Measurements from ENCODE around the gene PDS5A. TPM values are rescaled to one million over a fixed set of nuclear protein-coding genes. Genes with fewer than 3 reads are reported as not detected.
"Not testable (repeated sequence)": the region's sequence is repeated elsewhere in the genome, so short reads cannot be mapped to it uniquely, and the experiment has no call there.

PDS5A gene
- total RNA-seq, 1 donor from 2014 or later = 66.0 TPM

DNA sequence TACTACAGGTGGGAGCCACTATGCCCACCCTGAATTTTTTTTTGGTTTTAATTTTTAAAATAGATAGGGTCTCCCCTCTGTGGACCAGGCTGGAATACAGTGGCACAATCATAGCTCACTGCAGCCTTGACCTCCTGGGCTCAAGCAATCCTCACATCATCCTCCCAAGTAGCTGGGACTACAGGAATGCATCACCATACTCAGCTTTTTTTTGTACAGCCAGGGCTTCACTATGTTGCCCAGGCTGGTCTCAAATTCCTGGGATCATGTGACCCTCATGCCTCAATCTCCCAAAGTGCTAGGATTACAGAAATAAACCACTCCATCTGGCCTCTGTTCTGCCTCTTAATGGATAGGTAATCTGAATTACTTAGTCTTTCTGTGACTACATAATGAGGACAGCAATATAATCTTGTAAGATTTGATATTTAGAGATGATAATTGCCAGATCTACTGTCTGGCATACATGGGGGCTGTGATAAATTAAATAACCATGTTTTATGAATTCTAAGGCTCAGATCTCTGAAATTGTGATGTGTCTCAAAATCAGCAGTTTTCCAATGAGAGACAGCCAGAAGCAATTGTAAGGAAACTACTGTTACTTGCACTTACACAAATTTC lies 26.7 kb downstream of the PDS5A start:
- Mint-ChIP-seq H3K9me3 (ENCODE audit: unreplicated experiment) (peaks cover 4% of the 10 kb centered on the region), H3K27me3 (ENCODE audit: unreplicated experiment) (peaks cover 3% of the 10 kb centered on the region), H3K27ac (ENCODE audit: unreplicated experiment) (no peak overlapping the region), H3K4me1 (ENCODE audit: low read depth, unreplicated experiment) (no peaks in the 10 kb centered on the region), H3K36me3 (ENCODE audit: unreplicated experiment) (no peaks in the 10 kb centered on the region), H3K4me3 (ENCODE audit: unreplicated experiment) (no peak overlapping the region)
- DNase-seq = no peak
- TF ChIP-seq, protein P1, sequence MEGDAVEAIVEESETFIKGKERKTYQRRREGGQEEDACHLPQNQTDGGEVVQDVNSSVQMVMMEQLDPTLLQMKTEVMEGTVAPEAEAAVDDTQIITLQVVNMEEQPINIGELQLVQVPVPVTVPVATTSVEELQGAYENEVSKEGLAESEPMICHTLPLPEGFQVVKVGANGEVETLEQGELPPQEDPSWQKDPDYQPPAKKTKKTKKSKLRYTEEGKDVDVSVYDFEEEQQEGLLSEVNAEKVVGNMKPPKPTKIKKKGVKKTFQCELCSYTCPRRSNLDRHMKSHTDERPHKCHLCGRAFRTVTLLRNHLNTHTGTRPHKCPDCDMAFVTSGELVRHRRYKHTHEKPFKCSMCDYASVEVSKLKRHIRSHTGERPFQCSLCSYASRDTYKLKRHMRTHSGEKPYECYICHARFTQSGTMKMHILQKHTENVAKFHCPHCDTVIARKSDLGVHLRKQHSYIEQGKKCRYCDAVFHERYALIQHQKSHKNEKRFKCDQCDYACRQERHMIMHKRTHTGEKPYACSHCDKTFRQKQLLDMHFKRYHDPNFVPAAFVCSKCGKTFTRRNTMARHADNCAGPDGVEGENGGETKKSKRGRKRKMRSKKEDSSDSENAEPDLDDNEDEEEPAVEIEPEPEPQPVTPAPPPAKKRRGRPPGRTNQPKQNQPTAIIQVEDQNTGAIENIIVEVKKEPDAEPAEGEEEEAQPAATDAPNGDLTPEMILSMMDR (IDR thresholded peaks at IDR 0.05; ENCODE audit: partially characterized antibody, unreplicated experiment) = no peak

DNA sequence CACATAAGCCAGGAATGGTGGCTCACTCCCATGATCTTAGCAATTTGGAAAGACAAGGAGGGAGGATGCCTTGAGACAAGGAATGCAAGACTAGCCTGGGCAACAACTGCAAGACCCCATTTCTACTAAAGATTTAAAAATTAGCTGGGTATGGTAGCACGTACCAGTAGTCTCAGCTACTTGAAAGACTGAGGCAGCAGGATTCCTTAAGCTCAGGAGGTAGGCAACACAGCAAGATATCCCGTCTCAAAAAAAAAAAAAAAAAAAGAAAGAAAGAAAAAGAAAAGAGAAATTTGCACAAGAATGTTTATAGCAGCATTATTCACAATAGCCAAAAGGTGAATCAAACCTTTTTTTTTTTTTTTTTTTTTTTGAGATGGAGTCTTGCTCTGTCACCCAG lies 29.7 kb downstream of the PDS5A start:
- no peak overlapping the region for H3K4me3 Mint-ChIP-seq (ENCODE audit: unreplicated experiment)
- TF ChIP-seq, protein P1 (IDR thresholded peaks at IDR 0.05; ENCODE audit: partially characterized antibody, unreplicated experiment) = no peak
- H3K4me1 Mint-ChIP-seq (ENCODE audit: low read depth, unreplicated experiment) = no peaks in the 10 kb centered on the region
- H3K36me3 Mint-ChIP-seq (ENCODE audit: unreplicated experiment) = no peaks in the 10 kb centered on the region
- no peak for DNase-seq
- H3K27ac Mint-ChIP-seq (ENCODE audit: unreplicated experiment) = no peak overlapping the region
- peaks cover 5% of the 10 kb centered on the region for H3K27me3 Mint-ChIP-seq (ENCODE audit: unreplicated experiment)
- peaks cover 1% of the 10 kb centered on the region for H3K9me3 Mint-ChIP-seq (ENCODE audit: unreplicated experiment)

DNA sequence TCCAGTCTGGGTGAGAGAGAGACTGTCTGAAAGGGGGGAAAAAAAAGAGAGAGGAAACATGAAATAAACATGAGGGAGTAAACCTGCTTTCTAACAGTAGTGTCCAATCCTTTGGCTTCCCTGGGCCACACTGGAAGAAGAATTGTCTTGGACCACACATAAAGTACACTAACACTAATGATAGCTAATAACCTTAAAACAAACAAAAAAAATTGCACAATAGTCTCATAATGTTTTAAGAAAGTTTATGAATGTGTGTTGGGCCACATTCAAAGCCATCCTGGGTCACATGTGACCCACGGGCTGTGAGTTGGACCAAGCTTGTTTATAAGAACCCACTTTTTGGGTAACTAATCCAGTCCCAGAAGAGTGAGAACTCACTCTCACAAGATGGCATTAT lies 30.3 kb downstream of the PDS5A start:
- Mint-ChIP-seq H3K4me1 (ENCODE audit: low read depth, unreplicated experiment) (no peaks in the 10 kb centered on the region), H3K36me3 (ENCODE audit: unreplicated experiment) (no peaks in the 10 kb centered on the region), H3K9me3 (ENCODE audit: unreplicated experiment) (peaks cover 1% of the 10 kb centered on the region), H3K27ac (ENCODE audit: unreplicated experiment) (no peak overlapping the region), H3K27me3 (ENCODE audit: unreplicated experiment) (peaks cover 5% of the 10 kb centered on the region), H3K4me3 (ENCODE audit: unreplicated experiment) (no peak overlapping the region)
- TF ChIP-seq, protein P1 (IDR thresholded peaks at IDR 0.05; ENCODE audit: partially characterized antibody, unreplicated experiment) = no peak
- no peak for DNase-seq

DNA sequence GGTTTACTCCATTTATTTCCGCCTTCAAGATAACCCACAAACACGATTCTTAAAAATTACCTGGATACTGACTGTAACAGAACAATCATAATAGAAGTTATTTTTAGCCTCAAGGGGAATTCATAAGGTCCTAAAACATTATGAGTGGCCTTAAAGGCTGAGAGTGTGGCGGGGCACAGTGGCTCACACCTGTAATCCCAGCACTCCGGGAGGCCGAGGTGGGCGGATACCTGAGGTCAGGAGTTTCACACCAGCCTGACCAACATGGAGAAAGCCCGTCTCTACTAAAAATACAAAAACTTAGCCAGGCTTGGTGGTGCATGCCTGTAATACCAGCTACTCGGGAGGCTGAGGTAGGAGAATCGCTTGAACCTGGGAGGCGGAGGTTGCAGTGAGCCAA lies 33.5 kb downstream of the PDS5A start:
- not testable (repeated sequence) for DNase-seq; H3K4me3 Mint-ChIP-seq (ENCODE audit: unreplicated experiment); H3K4me1 Mint-ChIP-seq (ENCODE audit: low read depth, unreplicated experiment); H3K36me3 Mint-ChIP-seq (ENCODE audit: unreplicated experiment); H3K9me3 Mint-ChIP-seq (ENCODE audit: unreplicated experiment); H3K27me3 Mint-ChIP-seq (ENCODE audit: unreplicated experiment); H3K27ac Mint-ChIP-seq (ENCODE audit: unreplicated experiment)

DNA sequence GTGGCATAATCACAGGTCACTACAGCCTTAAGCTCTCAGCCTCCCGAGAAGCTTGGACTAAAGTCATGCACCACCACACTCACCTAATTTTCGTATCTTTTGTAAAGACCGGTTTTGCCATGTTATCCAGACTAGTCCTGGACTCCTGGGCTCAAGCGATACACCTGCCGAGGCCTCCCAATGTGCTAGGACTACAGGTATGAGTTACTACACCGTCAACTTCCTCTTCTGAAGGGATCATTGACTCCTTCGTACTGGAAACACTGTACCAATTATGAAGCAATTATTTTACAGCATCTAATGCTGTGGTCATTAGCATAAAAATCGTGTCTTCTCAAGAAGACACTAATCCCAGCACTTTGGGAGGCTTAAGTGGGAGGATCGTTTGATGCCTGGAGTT lies 35.2 kb downstream of the PDS5A start:
- Mint-ChIP-seq H3K36me3 (ENCODE audit: unreplicated experiment) (no peaks in the 10 kb centered on the region), H3K4me1 (ENCODE audit: low read depth, unreplicated experiment) (no peaks in the 10 kb centered on the region), H3K27me3 (ENCODE audit: unreplicated experiment) (peaks cover 5% of the 10 kb centered on the region), H3K4me3 (ENCODE audit: unreplicated experiment) (no peak overlapping the region), H3K9me3 (ENCODE audit: unreplicated experiment) (no peaks in the 10 kb centered on the region), H3K27ac (ENCODE audit: unreplicated experiment) (no peak overlapping the region)
- no peak for DNase-seq
- TF ChIP-seq, protein P1 (IDR thresholded peaks at IDR 0.05; ENCODE audit: partially characterized antibody, unreplicated experiment) = no peak
